ENCODE data around the gene ULK1.
A peak's percentile ranks its signal among the peaks of the same experiment; 100 is the strongest.
"Not testable (repeated sequence)": the region's sequence is repeated elsewhere in the genome, so short reads cannot be mapped to it uniquely, and the experiment has no call there.

Gene ULK1

GRCh38 chr12:131862084-131862441 lies 32.4 kb upstream of the ULK1 start:
- DNase-seq (ENCODE audit: low read depth), result no peak

DNA sequence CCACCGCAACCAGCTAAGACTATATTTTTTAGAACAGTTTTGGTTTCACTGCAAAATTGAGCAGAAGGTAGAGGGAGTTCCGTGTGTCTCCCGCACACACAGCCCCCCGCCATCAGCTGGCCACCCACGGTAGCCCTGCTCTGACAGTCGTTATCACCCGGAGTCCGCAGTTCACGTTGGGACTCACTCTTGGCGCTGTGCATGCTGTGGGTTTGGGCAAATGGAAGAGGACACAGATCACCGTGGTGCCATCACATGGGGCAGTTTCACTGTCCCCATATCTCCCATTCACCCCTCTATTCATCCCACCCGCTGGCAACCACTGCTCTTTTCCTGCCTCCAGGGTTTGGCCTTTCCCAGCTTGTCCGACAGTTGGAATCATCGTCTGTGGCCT lies 31.8 kb upstream of the ULK1 start:
- DNase-seq (ENCODE audit: low read depth), result no peak

DNA sequence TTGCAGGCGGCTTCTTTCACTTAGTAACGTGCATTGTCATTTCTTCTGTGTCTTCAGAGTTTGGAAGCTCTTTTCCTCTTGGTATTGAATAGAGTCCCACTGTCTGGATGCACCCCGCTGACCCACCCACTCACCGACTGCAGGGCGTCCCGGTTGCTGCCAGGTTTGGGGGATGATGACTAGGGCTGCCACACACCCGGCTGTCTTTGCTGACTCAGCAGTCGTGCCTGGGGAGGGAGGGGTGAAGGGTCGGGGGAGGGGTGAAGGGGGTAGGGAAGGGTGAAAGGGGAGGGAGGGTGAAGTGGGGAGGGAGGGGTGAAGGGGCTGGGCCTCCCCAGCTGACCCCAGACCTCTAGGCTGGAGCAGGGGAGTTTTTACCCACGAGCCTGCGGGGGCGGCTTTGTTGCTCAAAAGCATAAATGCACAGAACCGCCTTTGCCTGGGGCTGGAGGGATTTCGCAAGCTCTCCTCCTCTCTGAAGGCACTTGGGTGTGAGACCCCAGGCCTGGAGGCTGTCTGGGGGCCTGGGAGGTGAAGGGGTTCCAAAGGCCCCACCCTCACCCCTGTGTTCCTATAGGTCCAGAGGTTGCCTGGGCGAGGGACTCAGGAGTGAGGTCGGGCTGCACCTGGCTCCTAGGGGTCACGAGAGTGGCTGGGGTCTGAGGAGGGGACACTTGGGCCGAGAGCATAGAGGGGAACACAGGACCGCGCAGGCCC lies 31.3 kb upstream of the ULK1 start:
- no peak for DNase-seq (ENCODE audit: low read depth)

- DNase-seq (ENCODE audit: low read depth), result no peak
Measured at GRCh38 chr12:131863711-131864396, 30.6 kb upstream of the ULK1 start.

- DNase-seq (ENCODE audit: low read depth), result no peak
Measured at GRCh38 chr12:131864469-131864868, 30.0 kb upstream of the ULK1 start.

GRCh38 chr12:131865180-131865875 lies 29.1 kb upstream of the ULK1 start:
- DNase-seq (ENCODE audit: low read depth), result no peak

DNA sequence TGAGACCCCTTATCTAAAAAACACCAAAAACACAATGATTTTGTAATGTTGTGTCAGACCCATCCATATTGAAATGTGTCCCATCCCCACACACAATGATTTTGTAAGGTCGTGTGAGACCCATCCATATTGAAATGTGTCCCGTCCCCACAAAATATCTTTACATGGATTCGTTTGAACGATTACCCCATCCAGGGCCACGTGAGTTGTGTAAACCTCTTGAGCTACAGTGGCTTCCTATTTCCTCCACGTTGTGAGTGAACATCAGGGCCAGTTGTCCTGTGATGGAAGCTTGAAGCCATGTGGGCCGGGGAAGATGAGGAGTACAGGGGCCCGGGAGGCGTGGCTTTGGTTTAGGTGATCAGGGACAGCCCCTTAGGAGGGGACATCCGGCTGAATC lies 27.0 kb upstream of the ULK1 start:
- DNase-seq (ENCODE audit: low read depth), result no peak

DNA sequence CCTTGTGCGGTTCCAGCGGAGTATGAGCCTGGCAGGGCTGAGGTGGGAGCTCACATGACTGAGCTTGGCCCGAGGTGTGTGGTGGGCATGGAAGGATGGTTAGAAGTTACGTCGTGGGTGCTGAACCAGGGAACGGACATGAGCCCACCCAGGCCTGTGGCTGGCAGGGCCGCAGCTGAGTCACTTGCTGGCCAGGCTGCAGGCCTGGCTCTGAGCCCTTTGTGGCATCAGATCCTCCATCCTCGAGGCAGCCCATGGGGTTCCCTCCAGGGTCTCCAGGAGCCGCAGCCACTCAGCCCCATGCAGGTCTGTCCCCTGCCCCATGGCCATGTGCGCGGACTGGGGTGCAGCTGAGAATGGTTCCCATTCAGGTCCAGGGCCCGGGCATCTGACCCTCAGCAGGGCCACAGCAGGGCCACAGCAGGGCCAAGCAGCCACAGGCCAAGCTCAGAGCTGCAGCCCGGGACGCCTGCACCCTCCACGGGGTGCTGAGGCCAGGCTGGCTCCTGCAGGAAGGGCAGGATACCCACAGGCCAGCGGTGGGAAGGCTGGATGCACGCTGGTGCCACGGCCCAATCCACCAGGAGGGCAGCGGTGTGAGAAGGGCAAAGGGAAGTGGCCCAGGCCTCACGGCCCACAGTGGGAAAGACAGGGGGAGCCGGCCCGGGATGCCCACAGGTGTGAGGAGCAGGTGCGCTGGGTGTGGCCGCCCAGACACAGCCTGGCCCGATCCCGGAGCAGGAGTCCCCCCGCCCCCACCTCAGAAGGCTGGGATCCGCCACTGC lies 26.3 kb upstream of the ULK1 start:
- DNase-seq (ENCODE audit: low read depth), result no peak

GRCh38 chr12:131869871-131870418 lies 24.5 kb upstream of the ULK1 start:
- DNase-seq (ENCODE audit: low read depth), result peak; percentile 57

DNA sequence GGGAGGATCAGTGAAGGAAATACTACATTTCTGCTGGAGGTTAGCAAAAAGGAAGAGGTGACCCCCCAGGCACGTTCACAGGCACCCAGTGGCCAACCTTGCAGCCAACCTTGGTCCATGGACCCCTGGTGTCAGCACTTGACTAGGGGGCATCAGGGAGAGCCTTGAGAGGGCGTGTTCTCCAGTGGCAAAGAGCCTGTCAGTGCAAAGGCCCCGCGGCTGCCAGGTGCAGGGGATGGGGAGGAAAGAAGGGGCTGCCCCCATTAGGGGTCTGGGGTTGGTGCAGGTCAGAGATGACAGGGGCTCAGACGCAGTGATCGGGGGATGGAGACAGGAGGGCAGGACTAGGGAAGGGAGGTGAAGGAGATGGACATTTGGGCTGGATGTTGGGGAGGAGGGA lies 22.7 kb upstream of the ULK1 start:
- no peak for DNase-seq (ENCODE audit: low read depth)

DNA sequence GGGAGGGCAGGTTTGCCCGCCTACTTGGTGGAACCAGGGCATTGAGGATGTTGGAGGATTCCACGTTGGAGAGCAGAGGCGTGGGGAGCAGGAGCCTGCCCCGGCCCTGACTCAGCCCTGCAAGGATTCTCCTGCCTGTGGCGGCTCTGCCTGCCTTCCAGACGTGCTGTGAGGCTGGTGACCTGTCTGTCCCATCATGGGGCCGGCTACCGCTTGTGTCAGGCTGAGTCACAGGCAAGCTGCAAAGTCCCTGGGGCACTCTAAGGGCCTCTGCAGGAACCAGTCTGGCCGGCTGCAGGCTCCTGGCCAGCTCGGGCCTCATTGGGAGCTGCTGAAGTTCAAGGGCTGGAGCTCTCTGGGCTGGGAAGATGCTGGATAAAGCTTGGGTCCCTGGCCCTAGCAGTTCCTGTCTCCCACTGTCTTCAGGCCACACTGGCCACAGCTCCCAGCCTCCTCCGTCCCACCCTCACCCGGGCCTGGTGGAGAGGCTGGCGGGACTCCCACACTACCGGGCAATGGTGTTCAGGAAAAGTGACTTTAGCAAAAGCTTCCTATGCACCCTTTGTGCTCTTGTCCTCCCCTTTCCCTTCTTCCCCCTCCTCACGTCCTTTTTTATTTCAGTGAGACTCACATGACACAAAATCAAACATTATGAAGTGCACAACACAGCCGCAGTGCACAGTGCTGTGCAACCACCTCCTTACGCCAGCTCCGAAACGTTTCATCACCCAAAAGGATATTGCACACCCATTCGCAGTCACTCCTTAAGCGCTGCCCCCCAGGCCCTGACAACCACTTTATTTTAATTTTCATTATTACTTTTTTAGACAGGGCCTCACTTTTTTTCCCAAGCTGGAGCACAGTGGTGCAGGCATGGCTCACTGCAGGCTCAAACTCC lies 22.0 kb upstream of the ULK1 start:
- DNase-seq (ENCODE audit: low read depth), result peak; percentile 85

- DNase-seq (ENCODE audit: low read depth), result no peak
Measured at GRCh38 chr12:131873293-131873692, 21.1 kb upstream of the ULK1 start.

DNA sequence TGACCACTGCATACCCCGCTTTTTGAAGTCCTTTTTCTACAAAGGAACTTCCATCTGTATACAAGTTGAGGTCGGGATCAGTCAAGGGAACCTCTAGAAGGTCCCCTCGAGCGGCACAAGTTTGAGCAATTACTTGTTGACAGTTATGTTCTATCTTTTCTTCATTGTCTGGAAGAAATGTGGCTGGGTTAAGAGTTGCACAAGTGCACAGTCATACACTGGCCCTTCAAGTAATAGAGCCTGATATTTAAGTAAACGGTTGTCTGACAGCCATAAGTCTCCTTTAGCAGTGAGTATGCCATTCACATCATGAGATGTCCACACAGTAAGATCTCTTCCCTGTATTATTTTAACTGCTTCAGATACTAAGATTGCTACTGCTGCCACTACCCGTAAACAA lies 19.4 kb upstream of the ULK1 start:
- not testable (repeated sequence) for DNase-seq (ENCODE audit: low read depth)

GRCh38 chr12:131877216-131877615 lies 17.2 kb upstream of the ULK1 start:
- not testable (repeated sequence) for DNase-seq (ENCODE audit: low read depth)

- not testable (repeated sequence) for DNase-seq (ENCODE audit: low read depth)
Measured at GRCh38 chr12:131878436-131878835, 16.0 kb upstream of the ULK1 start.

- no peak for DNase-seq (ENCODE audit: low read depth)
Measured at GRCh38 chr12:131882804-131883520, 11.5 kb upstream of the ULK1 start.

DNA sequence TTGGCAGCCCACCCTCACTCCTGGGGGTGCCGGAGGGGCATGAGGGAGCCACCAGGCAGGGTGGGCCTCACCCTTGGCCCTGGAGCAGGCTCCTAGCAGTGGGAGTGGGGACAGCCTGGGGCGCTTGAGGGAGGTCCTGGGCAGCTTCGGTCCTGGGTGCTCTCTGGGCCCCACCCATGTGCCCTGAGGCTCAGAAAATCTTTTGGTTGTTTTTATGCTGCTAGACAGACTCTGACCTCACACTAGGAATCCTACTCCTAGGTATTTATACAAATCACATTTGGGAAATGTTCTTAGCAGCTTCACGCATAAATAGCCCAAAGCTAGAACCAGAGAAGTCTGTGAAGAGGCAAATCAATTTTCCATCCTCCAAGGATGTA lies 10.9 kb upstream of the ULK1 start:
- no peak for DNase-seq (ENCODE audit: low read depth)

- DNase-seq (ENCODE audit: low read depth), result not testable (repeated sequence)
Measured at GRCh38 chr12:131885076-131885475, 9.3 kb upstream of the ULK1 start.

DNA sequence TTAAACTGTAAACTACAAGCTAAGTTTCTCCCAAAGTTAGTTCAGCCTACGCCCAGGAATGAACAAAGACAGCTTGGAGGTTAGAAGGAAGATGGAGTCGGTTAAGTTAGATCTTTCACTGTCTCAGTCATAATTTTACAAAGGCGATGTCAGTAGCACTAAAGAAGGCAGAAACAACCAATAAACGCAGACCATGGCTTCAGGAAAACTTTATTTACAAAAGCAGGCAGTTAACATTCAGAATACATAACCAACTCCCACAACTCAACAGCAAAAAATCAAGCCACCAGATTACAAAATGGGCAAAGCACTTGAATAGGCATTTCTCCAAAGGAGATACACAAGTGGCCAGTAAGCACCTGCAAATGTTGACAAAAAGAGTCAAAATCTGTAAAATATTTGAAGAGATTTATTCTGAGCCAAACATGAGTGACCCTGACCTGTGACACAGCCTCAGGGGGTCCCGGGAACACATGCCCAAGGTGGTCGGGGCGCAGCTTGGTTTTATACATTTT lies 8.8 kb upstream of the ULK1 start:
- DNase-seq (ENCODE audit: low read depth), result no peak

DNA sequence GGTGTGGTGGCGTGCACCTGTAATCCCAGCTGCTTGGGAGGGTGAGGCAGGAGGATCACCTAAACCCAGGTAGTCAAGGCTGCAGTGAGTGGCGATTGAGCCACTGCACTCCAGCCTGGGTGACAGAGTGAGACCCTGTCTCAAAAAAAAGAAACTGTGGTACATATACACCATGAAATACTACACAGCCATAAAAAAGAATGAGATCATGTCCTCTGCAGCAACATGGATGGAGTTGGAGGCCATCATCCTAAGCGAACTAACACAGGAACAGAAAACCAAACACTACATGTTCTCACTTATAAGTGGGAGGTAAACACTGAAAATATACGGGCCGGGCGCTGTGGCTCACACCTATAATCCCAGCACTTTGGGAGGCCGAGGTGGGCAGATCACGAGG lies 2.7 kb upstream of the ULK1 start:
- not testable (repeated sequence) for DNase-seq (ENCODE audit: low read depth)

All from GM04504 (cell line).